ENCODE measurements around the gene GPR37. TPM values are rescaled to one million over a fixed set of nuclear protein-coding genes. Genes with fewer than 3 reads are reported as not detected.

The GPR37 gene
- total and polyA plus RNA-seq, 5 donors: 0.09 TPM; not detected in 3

DNA sequence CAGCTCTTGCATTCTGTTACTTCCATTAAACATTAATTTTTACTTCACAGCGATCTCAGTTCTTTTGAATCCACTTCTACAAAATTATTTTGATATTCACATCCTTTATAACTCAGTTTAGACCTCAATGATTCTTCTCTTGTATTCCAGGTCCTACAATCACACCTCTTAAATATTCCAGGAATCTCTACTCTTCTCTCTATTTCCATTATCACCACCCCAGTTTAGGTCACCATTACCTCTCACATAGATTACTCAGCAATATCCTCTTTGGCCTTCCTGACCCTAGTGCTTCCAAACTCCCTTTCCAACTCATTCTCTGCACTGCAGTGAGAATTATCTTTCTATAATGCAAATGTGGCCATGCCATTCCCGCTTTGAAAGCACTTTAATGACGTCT lies 27.1 kb upstream of the GPR37 start:
- 87% methylated on average over 3 of the region's 3 CpGs for WGBS
- Histone ChIP-seq H3K27me3 (ENCODE audit: control insufficient read depth, insufficient read depth) (no peaks in the 10 kb centered on the region), H3K4me3 (ENCODE audit: low read length) (no peak overlapping the region), H3K27ac (ENCODE audit: low read length) (no peak overlapping the region), H3K9me3 (ENCODE audit: control insufficient read depth, low read length) (no peaks in the 10 kb centered on the region), H3K4me1 (ENCODE audit: control insufficient read depth, insufficient read depth, low read length) (no peaks in the 10 kb centered on the region)
- no peak for DNase-seq
- ATAC-seq: no peak
- intact Hi-C loops (cut with DNase I): no loop called here

DNA sequence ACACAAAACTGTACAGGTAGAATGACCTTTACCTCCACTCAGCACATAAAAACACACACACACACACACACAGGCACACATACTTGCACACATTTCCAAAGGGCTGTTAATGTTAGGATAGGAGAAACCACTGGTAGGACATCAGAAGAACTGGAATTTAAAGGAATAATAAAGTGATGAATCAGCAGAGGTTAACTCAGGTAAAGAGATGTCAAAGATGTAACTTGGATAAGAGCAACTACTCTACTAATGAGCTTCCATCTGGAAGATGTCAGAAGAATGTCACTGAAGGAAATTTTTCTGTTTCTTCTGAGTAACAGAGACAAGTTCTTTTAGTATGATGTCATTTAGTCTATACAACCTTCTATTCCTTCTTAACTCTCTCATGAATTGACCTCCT lies 26.4 kb upstream of the GPR37 start:
- Histone ChIP-seq H3K4me3 (ENCODE audit: low read length) (no peak overlapping the region), H3K4me1 (ENCODE audit: control insufficient read depth, insufficient read depth, low read length) (no peaks in the 10 kb centered on the region), H3K27ac (ENCODE audit: low read length) (no peak overlapping the region), H3K9me3 (ENCODE audit: control insufficient read depth, low read length) (no peaks in the 10 kb centered on the region), H3K27me3 (ENCODE audit: control insufficient read depth, insufficient read depth) (no peaks in the 10 kb centered on the region)
- intact Hi-C loops (cut with DNase I): no loop called here
- DNase-seq (no peak), ATAC-seq (no peak)

DNA sequence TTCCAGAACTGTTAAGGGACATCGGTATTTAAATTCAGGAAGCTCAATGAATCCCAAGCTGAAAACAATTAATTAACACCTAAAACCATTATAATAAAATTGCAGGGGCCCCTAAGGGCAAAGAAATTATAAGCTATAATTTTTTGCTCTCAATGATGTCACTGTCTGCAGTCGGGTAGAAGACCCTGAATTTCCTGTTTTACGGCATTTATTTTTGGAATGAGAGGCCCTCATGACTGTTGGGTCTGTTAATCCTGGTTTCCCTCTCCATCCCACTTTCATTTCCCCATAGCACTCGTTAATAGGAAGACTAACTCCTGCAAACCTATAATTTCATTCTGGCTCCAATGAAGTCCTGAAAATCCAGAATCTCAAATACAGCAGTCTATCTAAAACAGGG lies 25.8 kb upstream of the GPR37 start:
- WGBS: 61% methylated on average over 4 of the region's 4 CpGs
- Histone ChIP-seq H3K4me1 (ENCODE audit: control insufficient read depth, insufficient read depth, low read length) (no peaks in the 10 kb centered on the region), H3K4me3 (ENCODE audit: low read length) (no peak overlapping the region), H3K9me3 (ENCODE audit: control insufficient read depth, low read length) (no peaks in the 10 kb centered on the region), H3K27me3 (ENCODE audit: control insufficient read depth, insufficient read depth) (no peaks in the 10 kb centered on the region), H3K27ac (ENCODE audit: low read length) (no peak overlapping the region)
- no peak for ATAC-seq
- intact Hi-C loops (cut with DNase I): no loop called here
- DNase-seq: no peak

DNA sequence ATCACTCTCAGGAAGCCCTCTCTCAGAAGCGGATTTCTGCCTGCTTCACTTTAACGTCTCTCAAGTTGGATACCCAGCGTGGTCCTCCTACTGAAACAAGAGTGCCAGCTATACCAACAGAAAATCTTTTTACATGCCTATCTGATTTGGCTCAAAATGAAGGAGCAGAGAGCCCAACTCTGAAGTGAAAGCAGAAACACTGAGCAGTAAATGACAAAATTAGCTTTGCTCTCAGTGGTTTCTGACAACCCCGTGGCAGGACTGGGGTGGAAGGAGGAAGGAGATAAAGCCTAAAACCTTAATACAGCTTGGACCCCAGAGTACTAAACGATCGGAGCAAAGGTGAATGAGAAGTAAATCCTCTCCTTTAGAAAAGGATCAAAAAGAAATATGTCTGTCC lies 25.1 kb upstream of the GPR37 start:
- intact Hi-C loops (cut with DNase I): no loop called here
- 48% methylated on average over 6 of the region's 6 CpGs for WGBS
- no peak for DNase-seq

DNA sequence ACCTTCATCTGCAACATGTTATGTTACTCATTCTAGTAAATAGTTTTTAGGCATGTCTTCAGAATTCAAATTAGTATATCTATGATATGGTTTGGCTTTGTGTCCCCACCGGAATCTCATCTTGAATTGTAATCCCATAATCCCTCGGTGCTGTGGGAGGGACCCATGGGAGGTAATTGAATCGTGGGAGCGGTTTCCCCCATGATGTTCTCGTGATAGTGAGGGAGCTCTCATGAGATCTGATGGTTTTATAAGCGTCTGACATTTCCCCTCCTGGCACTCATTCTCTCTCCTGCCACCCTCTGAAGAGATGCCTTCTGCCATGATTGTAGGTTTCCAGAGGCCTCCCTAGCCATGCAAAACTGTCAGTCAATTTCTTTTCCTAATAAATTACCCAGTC lies 20.4 kb upstream of the GPR37 start:
- Histone ChIP-seq H3K4me3 (ENCODE audit: low read length) (no peak overlapping the region), H3K27me3 (ENCODE audit: control insufficient read depth, insufficient read depth) (no peaks in the 10 kb centered on the region), H3K4me1 (ENCODE audit: control insufficient read depth, insufficient read depth, low read length) (no peaks in the 10 kb centered on the region), H3K27ac (ENCODE audit: low read length) (no peak overlapping the region), H3K9me3 (ENCODE audit: control insufficient read depth, low read length) (no peaks in the 10 kb centered on the region)
- WGBS: 52% methylated on average over 6 of the region's 6 CpGs
- intact Hi-C loops (cut with DNase I): loop anchor here in 1 of 4 donors (10.0 kb wide), 1 partner anchor 621 kb away; no protein-coding TSS in a partner anchor
- DNase-seq (no peak), ATAC-seq (no peak)

More for the DNA sequence above, 25.1 kb upstream of the GPR37 start:
- H3K4me1 ChIP-seq (ENCODE audit: control insufficient read depth, insufficient read depth, low read length): no peaks in the 10 kb centered on the region
- H3K4me3 ChIP-seq (ENCODE audit: low read length): peak overlapping the region; percentile 10
- no peaks in the 10 kb centered on the region for H3K27me3 ChIP-seq (ENCODE audit: control insufficient read depth, insufficient read depth)
- H3K9me3 ChIP-seq (ENCODE audit: control insufficient read depth, low read length): no peaks in the 10 kb centered on the region
- ATAC-seq: no peak
- no peak overlapping the region for H3K27ac ChIP-seq (ENCODE audit: low read length)

DNA sequence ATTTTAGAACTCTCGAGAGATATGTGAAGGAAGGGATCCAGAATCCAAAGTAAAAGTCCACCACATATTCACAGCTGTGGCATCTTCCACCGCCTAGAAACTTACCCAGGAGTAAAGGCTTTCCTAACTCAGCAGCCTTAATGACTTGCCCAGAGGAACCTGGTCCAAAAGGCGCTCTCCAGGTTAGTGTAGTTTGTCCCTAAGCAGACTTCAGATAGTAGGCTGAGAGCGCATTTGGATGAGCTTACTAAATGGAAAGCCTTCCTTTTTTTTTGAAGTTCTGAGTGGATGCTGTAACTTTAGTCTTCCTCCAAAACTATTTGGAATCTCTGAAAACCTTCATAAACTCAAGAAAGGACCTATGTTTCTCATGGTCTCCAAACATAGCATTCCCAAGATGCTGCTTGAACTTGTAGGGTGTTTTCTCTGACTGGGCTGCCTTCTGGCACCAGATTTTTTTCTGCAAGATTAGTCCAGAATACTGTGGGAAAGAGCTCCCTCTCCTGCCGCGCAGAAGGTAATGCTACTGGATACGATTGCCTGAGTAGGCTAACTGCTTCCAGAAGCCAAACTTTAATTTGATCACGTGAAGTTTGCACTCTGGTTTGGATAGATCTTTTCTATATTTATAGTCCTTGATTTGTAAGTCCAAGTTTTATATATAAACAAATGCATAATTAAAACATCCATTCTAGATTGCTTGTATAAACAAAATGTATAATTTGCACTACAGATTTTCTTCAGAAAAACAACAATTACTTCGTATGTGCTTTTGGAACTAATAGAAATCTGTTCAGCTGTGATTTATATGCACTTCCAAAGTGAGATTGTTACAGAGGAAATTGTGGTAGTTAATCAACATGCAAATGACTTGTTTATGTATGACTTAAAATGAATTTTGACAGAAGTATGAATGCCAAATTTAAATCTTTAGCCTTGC lies 19.6 kb upstream of the GPR37 start:
- no peak overlapping the region for H3K4me3 ChIP-seq (ENCODE audit: low read length)
- no peak overlapping the region for H3K27ac ChIP-seq (ENCODE audit: low read length)
- WGBS: 42% methylated on average over 9 of the region's 9 CpGs
- DNase-seq (peak in 2 of 3 donors; percentile 27 to 41), ATAC-seq (peak; percentile 63 to 68)
- intact Hi-C loops (cut with DNase I): loop anchor here in 2 of 4 donors (5.0 to 10.0 kb wide), 2 partner anchors 613 to 620 kb away; no protein-coding TSS in a partner anchor
- H3K4me1 ChIP-seq (ENCODE audit: control insufficient read depth, insufficient read depth, low read length): no peaks in the 10 kb centered on the region
- H3K27me3 ChIP-seq (ENCODE audit: control insufficient read depth, insufficient read depth): no peaks in the 10 kb centered on the region
- H3K9me3 ChIP-seq (ENCODE audit: control insufficient read depth, low read length): no peaks in the 10 kb centered on the region

DNA sequence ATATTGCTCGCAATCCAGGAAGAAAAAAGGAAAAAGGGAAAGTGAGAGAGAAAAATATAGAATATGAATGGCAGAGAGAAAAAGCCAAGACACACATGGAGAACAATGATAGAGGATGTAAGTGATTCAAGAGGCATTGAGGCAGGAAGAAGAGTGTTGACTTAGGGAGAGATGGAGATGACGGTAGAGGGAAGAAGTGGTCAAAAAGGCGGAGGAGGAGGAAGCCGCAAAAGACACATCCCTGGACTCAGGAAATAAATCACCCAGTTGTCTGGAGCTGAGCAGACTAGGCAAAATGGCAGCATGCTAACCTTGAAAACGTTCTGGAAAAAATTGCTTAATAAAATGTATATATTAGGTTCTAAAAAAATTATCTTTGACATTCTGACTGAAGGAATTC lies 17.7 kb upstream of the GPR37 start:
- intact Hi-C loops (cut with DNase I): loop anchor here in 2 of 4 donors (5.0 to 10.0 kb wide), 2 partner anchors 611 to 618 kb away; no protein-coding TSS in a partner anchor
- H3K27ac ChIP-seq (ENCODE audit: low read length): no peak overlapping the region
- ATAC-seq (no peak), DNase-seq (no peak)
- WGBS: 64% methylated on average over 5 of the region's 5 CpGs
- H3K27me3 ChIP-seq (ENCODE audit: control insufficient read depth, insufficient read depth): no peaks in the 10 kb centered on the region
- H3K9me3 ChIP-seq (ENCODE audit: control insufficient read depth, low read length): no peaks in the 10 kb centered on the region
- H3K4me3 ChIP-seq (ENCODE audit: low read length): no peak overlapping the region
- H3K4me1 ChIP-seq (ENCODE audit: control insufficient read depth, insufficient read depth, low read length): no peaks in the 10 kb centered on the region

DNA sequence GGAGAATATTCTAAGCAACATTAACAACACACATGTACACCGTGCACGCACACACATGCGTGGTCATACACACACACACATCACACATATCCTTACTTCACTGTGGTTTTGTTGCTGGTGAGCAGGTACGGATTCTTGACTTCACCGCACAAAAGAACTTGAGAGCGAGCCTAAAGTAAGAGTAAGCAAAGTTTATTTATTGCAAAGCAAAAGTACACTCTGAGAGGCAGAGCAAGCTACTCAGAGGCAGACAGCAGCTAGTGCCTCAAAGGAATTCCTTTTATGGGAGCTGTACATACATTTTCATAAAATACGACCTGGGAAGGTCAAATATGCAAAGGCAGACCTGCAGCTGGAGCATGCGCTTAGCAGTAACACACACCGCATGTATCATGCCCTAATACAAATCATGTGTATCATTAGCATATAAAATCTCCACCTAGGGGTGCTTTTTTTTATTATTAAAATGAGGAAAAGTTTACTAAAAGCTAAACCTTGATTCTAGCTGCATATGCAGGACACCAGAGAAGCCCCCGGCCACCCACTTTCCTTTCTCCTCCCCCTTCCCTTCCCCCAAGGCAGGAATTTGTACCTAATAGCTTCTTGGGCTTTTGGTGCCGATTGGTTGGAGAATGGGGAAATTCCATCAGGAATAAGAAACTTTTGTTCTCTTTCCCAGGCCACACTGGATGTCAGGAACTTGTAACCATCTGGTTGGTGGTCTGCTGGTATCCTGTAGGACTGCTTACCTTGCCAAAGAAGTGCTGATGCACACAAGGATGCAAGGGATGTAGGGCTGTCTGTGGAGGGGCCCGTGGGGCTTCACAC lies 16.5 kb upstream of the GPR37 start:
- Histone ChIP-seq H3K4me1 (ENCODE audit: control insufficient read depth, insufficient read depth, low read length) (no peaks in the 10 kb centered on the region), H3K27me3 (ENCODE audit: control insufficient read depth, insufficient read depth) (no peaks in the 10 kb centered on the region), H3K4me3 (ENCODE audit: low read length) (no peak overlapping the region), H3K9me3 (ENCODE audit: control insufficient read depth, low read length) (no peaks in the 10 kb centered on the region), H3K27ac (ENCODE audit: low read length) (no peak overlapping the region)
- no peak for DNase-seq
- intact Hi-C loops (cut with DNase I): loop anchor here in 2 of 4 donors (5.0 to 10.0 kb wide), 2 partner anchors 610 to 617 kb away; no protein-coding TSS in a partner anchor
- ATAC-seq: no peak
- WGBS: 81% methylated on average over 12 of the region's 12 CpGs

DNA sequence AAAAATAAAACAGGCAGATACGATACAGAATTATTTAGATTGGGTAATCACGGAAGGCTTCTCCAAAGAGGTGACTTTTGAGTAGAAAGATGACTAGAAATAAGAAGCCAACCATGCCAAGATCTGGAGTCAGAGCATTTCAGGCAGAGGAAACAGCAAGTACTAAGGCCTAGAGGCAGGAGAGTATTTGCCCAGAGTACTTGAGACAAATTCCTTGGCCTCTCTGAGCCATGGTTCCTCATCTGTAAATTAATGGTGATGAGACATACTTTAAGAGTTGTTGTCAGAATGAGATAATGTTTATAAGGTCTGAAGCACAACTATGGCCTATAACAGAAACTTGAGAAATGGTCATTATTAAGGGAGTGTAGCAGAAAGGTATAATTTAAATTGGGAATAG lies 15.8 kb upstream of the GPR37 start:
- no peaks in the 10 kb centered on the region for H3K27me3 ChIP-seq (ENCODE audit: control insufficient read depth, insufficient read depth)
- H3K27ac ChIP-seq (ENCODE audit: low read length): no peak overlapping the region
- no peaks in the 10 kb centered on the region for H3K9me3 ChIP-seq (ENCODE audit: control insufficient read depth, low read length)
- H3K4me1 ChIP-seq (ENCODE audit: control insufficient read depth, insufficient read depth, low read length): no peaks in the 10 kb centered on the region
- intact Hi-C loops (cut with DNase I): loop anchor here in 2 of 4 donors (5.0 to 10.0 kb wide), 2 partner anchors 609 to 617 kb away; no protein-coding TSS in a partner anchor
- DNase-seq (no peak), ATAC-seq (no peak)
- H3K4me3 ChIP-seq (ENCODE audit: low read length): no peak overlapping the region
- 94% methylated on average over 2 of the region's 2 CpGs for WGBS

DNA sequence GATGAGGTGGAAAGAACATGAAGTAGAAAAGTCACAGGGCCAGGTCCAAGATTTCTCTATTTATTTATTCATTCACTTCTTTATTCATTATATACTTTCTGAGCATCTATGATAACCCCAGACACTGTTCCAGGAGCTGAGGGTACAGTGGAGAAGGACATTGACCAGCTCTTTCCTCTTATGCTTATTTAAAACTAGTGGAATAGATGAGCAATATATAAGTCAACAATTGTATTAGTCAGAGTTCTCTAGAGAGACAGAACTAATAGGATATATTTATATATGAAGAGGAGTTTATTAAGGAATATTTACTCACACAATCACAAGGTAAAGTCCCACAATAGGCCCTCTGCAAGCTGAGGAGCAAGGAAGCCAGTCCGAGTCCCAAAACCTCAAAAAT lies 15.0 kb upstream of the GPR37 start:
- Histone ChIP-seq H3K4me1 (ENCODE audit: control insufficient read depth, insufficient read depth, low read length) (no peaks in the 10 kb centered on the region), H3K9me3 (ENCODE audit: control insufficient read depth, low read length) (no peaks in the 10 kb centered on the region), H3K27ac (ENCODE audit: low read length) (no peak overlapping the region), H3K4me3 (ENCODE audit: low read length) (no peak overlapping the region), H3K27me3 (ENCODE audit: control insufficient read depth, insufficient read depth) (no peaks in the 10 kb centered on the region)
- ATAC-seq (no peak), DNase-seq (no peak)
- intact Hi-C loops (cut with DNase I): loop anchor here in 2 of 4 donors (5.0 to 10.0 kb wide), 2 partner anchors 608 to 616 kb away; no protein-coding TSS in a partner anchor
- WGBS: 87% methylated on average over 1 of the region's 1 CpG

DNA sequence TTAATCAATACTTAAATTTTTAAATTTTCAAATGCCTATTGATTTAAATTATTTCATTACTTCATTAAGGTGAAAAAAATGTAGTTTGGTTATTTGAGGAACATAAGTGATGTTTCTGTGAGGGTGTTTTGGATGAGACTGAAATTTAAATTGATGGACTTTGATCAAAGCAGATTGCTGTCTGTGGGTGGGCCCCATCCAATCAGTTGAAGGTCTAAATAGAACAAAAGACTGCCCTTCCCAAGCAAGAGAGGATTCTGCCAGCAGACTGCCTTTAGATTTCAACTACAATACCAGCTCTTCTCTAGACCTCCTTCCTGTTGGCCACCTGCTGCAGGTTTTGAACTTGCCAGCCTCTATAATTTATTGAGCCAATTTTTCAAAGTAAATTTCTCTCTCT lies 14.5 kb upstream of the GPR37 start:
- H3K27ac ChIP-seq (ENCODE audit: low read length): no peak overlapping the region
- DNase-seq: no peak
- ATAC-seq: no peak
- intact Hi-C loops (cut with DNase I): loop anchor here in 2 of 4 donors (5.0 to 10.0 kb wide), 2 partner anchors 608 to 615 kb away; no protein-coding TSS in a partner anchor
- H3K9me3 ChIP-seq (ENCODE audit: control insufficient read depth, low read length): no peaks in the 10 kb centered on the region
- H3K4me3 ChIP-seq (ENCODE audit: low read length): no peak overlapping the region
- H3K27me3 ChIP-seq (ENCODE audit: control insufficient read depth, insufficient read depth): no peaks in the 10 kb centered on the region
- no peaks in the 10 kb centered on the region for H3K4me1 ChIP-seq (ENCODE audit: control insufficient read depth, insufficient read depth, low read length)

Data from right cardiac atrium (tissue), 5 donors.